Kidney (tissue), 14 donors: Measurements from ENCODE around the gene OCEL1. TPM values are rescaled to one million over a fixed set of nuclear protein-coding genes. Genes with fewer than 3 reads are reported as not detected.
A peak's percentile ranks its signal among the peaks of the same experiment; 100 is the strongest.

Experiments
- DNase-seq, 5 donors: peaks; one replicate each; pipeline ENCODE4 v3.0.0-alpha.2; 2013 to 2020
- FAIRE-seq: peaks from 2 replicates; lab custom pipeline; 2012; peaks lifted over from hg19 to GRCh38; lab: Jason Lieb, UNC
- H3K27ac ChIP-seq, 2 donors: one replicate each; pipeline ENCODE4 v1.7.0; 2013; ENCODE audit warnings: low read depth in 2 of 2, low read length in 2 of 2, inconsistent platforms in 1 of 2
- H3K27me3 ChIP-seq: one replicate; pipeline ENCODE4 v1.7.1; 2013; ENCODE audit warnings: low read length, inconsistent platforms; ENCODE audit not compliant: control insufficient read depth, insufficient read depth
- H3K36me3 ChIP-seq, 3 donors: one replicate each; pipeline versions ENCODE4 v1.7.0 to v1.7.1; 2013; ENCODE audit warnings: low read length in 3 of 3, control low read depth in 1 of 3, inconsistent platforms in 1 of 3; ENCODE audit not compliant: insufficient read depth in 3 of 3, control insufficient read depth in 2 of 3
- H3K4me1 ChIP-seq, 3 donors: one replicate each; pipeline versions ENCODE4 v1.7.0 to v1.7.1; 2013; ENCODE audit warnings: low read length in 3 of 3, inconsistent platforms in 1 of 3, low read depth in 1 of 3; ENCODE audit not compliant: control insufficient read depth in 2 of 3, insufficient read depth in 2 of 3
- H3K4me3 ChIP-seq, 3 donors: one replicate each; pipeline versions ENCODE4 v1.7.0 to v1.8.1; 2013; ENCODE audit warnings: low read length in 3 of 3, control low read depth in 1 of 3, inconsistent platforms in 1 of 3
- H3K9ac ChIP-seq, 3 donors: one replicate each; pipeline versions ENCODE4 v1.7.0 to v1.7.1; 2013; ENCODE audit warnings: low read length in 3 of 3, control low read depth in 1 of 3, inconsistent platforms in 1 of 3
- H3K9me3 ChIP-seq, 3 donors: one replicate each; pipeline versions ENCODE4 v1.7.0 to v1.7.1; 2013; ENCODE audit warnings: low read length in 3 of 3, control low read depth in 1 of 3, inconsistent platforms in 1 of 3; ENCODE audit not compliant: control insufficient read depth in 2 of 3, insufficient read depth in 1 of 3
- intact Hi-C: fragments of 100-400 bp; cut with DNase I; formaldehyde crosslinking; loops from one replicate; pipeline ENCODE4 v1.11.1; 2022
- polyA plus RNA-seq: library from polyadenylated mRNA; stranded (reverse); fragments of 350-450 nt; fragmentation: Illumina TruSeq; extraction: RNeasy Lipid Tissue Mini Kit (QIAGEN cat#74804); gene quantifications from one replicate; pipeline ENCODE4 v1.2.3, GENCODE V29; 2014; ENCODE audit warnings: low read depth, low replicate concordance; ENCODE audit not compliant: insufficient read depth
- total RNA-seq: library from RNA; stranded (reverse); fragmentation: NEBNext Ultra II Directional; extraction: Animal tissue kit (Norgen Biotek cat#: 25700); gene quantifications from one replicate; pipeline ENCODE4 v1.2.1, GENCODE V29; 2021
- TF ChIP-seq, protein P1 (sequence below): IDR thresholded peaks from 3 replicates; pipeline ENCODE4 v1.5.1; 2012; ENCODE audit warnings: mild to moderate bottlenecking, moderate library complexity, borderline replicate concordance; ENCODE audit not compliant: insufficient read depth; ENCODE audit errors: extremely low read depth
- donor health status: control.
- donor health status: control.
- donor health status: control.
- donor health status: control.
- donor health status: control.
- donor health status: DM: yes; HTN: yes; CAD: no.
- donor health status: Normal renal cell carcinoma (clear cell type).

Gene OCEL1
- total and polyA plus RNA-seq, 2 donors from 2014 or later, result 35.3 to 80.1 TPM

DNA sequence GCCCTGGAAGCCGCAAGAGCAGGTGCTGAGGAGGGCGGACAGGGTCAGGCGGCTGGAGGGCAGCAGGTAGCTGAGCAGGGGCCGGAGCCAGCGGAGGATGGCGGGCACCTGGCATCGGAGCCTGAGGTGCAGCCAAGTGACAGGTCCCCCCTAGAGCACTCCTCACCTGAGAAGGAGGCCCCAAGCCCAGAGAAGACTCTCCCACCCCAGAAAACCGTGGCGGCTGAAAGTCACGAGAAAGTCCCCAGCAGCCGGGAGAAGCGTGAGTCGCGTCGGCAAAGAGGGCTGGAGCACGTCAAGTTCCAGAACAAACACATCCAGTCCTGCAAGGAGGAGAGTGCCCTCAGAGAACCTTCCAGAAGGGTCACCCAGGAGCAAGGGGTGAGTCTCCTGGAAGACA is 31.4 kb upstream of the OCEL1 start:
- TF ChIP-seq, protein P1, sequence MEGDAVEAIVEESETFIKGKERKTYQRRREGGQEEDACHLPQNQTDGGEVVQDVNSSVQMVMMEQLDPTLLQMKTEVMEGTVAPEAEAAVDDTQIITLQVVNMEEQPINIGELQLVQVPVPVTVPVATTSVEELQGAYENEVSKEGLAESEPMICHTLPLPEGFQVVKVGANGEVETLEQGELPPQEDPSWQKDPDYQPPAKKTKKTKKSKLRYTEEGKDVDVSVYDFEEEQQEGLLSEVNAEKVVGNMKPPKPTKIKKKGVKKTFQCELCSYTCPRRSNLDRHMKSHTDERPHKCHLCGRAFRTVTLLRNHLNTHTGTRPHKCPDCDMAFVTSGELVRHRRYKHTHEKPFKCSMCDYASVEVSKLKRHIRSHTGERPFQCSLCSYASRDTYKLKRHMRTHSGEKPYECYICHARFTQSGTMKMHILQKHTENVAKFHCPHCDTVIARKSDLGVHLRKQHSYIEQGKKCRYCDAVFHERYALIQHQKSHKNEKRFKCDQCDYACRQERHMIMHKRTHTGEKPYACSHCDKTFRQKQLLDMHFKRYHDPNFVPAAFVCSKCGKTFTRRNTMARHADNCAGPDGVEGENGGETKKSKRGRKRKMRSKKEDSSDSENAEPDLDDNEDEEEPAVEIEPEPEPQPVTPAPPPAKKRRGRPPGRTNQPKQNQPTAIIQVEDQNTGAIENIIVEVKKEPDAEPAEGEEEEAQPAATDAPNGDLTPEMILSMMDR, result no peak
- Histone ChIP-seq H3K27me3 (no peaks in the 10 kb centered on the region), H3K4me1 (no peaks in the 10 kb centered on the region), H3K27ac (no peak overlapping the region), H3K36me3 (peaks cover 2 to 24% (median 22%) of the 10 kb centered on the region in 3 donors), H3K9ac (no peak overlapping the region), H3K4me3 (no peak overlapping the region), H3K9me3 (no peaks in the 10 kb centered on the region)
- DNase-seq (no peak), FAIRE-seq (no peak)
- intact Hi-C loops, result no loop called here

- DNase-seq (peak in 1 of 5 donors; percentile 61), FAIRE-seq (no peak)
- Histone ChIP-seq H3K9me3 (no peaks in the 10 kb centered on the region), H3K27ac (no peak overlapping the region), H3K36me3 (peaks cover 2 to 24% (median 20%) of the 10 kb centered on the region in 3 donors), H3K4me3 (no peak overlapping the region), H3K27me3 (no peaks in the 10 kb centered on the region), H3K4me1 (no peaks in the 10 kb centered on the region), H3K9ac (no peak overlapping the region)
- intact Hi-C loops, result no loop called here
- TF ChIP-seq, protein P1, result no peak
These were observed 30.9 kb upstream of the OCEL1 start for GRCh38 chr19:17195106-17195505.

DNA sequence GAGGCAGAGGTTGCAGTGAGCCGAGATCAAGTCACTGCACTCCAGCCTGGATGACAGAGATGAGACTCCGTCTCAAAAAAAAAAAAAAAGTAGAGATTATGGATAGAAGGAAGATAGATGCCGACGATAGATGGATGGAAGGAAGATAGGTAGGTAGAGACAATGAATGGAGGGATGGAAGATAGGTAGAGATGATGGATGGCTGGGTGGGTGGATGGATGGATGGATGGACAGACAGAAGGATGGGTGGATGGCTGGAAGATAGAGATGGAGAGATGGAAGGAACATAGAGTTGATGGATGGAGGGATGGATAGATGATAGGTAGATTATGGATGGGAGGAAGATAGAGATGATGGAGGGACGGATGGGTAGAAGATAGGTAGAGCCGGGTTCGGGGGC is 29.4 kb upstream of the OCEL1 start:
- Histone ChIP-seq H3K4me1 (no peaks in the 10 kb centered on the region), H3K4me3 (no peak overlapping the region), H3K9me3 (no peaks in the 10 kb centered on the region), H3K36me3 (peaks cover 2 to 20% (median 12%) of the 10 kb centered on the region in 3 donors), H3K27me3 (no peaks in the 10 kb centered on the region), H3K9ac (no peak overlapping the region), H3K27ac (no peak overlapping the region)
- DNase-seq (no peak), FAIRE-seq (no peak)
- TF ChIP-seq, protein P1, result no peak
- intact Hi-C loops, result no loop called here

DNA sequence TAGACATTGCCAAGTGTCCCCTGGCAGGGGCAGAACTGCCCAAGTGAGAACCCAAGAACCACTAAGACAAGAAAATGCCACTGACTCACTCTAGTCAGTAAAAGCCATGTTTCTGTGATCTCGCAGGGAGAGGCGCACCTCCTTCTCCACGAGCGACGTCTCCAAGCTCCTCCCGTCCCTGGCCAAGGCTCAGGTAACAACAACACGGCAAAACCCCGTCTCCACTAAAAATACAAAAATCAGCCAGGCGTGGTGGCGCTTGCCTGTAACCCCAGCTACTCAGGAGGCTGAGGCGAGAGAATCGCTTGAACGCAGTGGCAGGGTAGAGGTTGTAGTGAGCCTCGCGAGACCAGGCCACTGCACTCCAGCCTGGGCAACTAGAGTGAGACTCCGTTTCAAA is 28.4 kb upstream of the OCEL1 start:
- Histone ChIP-seq H3K9ac (no peak overlapping the region), H3K4me3 (no peak overlapping the region), H3K4me1 (no peaks in the 10 kb centered on the region), H3K9me3 (no peaks in the 10 kb centered on the region), H3K27ac (no peak overlapping the region), H3K27me3 (no peaks in the 10 kb centered on the region), H3K36me3 (peaks cover 5 to 30% (median 18%) of the 10 kb centered on the region in 3 donors)
- TF ChIP-seq, protein P1, result no peak
- no peak for FAIRE-seq
- DNase-seq, result no peak
- intact Hi-C loops, result no loop called here
